Measurements from ENCODE around the gene SLC35E4. TPM values are rescaled to one million over a fixed set of nuclear protein-coding genes. Genes with fewer than 3 reads are reported as not detected.

Gene SLC35E4
- total RNA-seq, 2 experiments from 2014 or later, result 3.0 TPM

- TF ChIP-seq, protein P1, sequence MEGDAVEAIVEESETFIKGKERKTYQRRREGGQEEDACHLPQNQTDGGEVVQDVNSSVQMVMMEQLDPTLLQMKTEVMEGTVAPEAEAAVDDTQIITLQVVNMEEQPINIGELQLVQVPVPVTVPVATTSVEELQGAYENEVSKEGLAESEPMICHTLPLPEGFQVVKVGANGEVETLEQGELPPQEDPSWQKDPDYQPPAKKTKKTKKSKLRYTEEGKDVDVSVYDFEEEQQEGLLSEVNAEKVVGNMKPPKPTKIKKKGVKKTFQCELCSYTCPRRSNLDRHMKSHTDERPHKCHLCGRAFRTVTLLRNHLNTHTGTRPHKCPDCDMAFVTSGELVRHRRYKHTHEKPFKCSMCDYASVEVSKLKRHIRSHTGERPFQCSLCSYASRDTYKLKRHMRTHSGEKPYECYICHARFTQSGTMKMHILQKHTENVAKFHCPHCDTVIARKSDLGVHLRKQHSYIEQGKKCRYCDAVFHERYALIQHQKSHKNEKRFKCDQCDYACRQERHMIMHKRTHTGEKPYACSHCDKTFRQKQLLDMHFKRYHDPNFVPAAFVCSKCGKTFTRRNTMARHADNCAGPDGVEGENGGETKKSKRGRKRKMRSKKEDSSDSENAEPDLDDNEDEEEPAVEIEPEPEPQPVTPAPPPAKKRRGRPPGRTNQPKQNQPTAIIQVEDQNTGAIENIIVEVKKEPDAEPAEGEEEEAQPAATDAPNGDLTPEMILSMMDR (conservative IDR thresholded peaks at IDR 0.05; ENCODE audit: low read length), result no peak
- no peak for TF ChIP-seq EZH2phosphoT487 (IDR thresholded peaks at IDR 0.05; ENCODE audit: borderline replicate concordance, low read depth, low read length)
- Histone ChIP-seq H3K4me1 (ENCODE audit: insufficient read depth, low read length, poor library complexity, severe bottlenecking) (no peaks in the 10 kb centered on the region), H3K9me2 (ENCODE audit: insufficient read depth, low read length) (no peaks in the 10 kb centered on the region), H4K20me1 (ENCODE audit: insufficient read depth, low read length) (no peaks in the 10 kb centered on the region), H3K36me3 (ENCODE audit: insufficient read depth, low read length) (no peaks in the 10 kb centered on the region), H3K4me3 (ENCODE audit: low read depth, low read length, poor library complexity, severe bottlenecking) (no peak overlapping the region), H3K9me3 (ENCODE audit: low read length) (no peaks in the 10 kb centered on the region), H2AFZ (ENCODE audit: low read length) (no peak overlapping the region), H3K79me2 (ENCODE audit: insufficient read depth, low read depth, low read length) (no peaks in the 10 kb centered on the region), H3K4me2 (ENCODE audit: low read length) (no peak overlapping the region), H3K27ac (ENCODE audit: low read depth, low read length, poor library complexity, severe bottlenecking) (no peak overlapping the region)
- intact Hi-C loops (cut with micrococcal nuclease; ENCODE audit: unreplicated experiment), result no loop called here
- ChIA-PET POLR2A (no interaction called here), CTCF (ENCODE audit: unreplicated experiment) (no interaction called here)
- BruUV-seq (replicated peaks), result no TSS peak
- DNase-seq (ENCODE audit: low spot score), result no peak
Measured at GRCh38 chr22:30687358-30687757, 51.8 kb downstream of the SLC35E4 start.

- H3K4me2 ChIP-seq (ENCODE audit: low read length), result no peak overlapping the region
- no peaks in the 10 kb centered on the region for H3K79me2 ChIP-seq (ENCODE audit: insufficient read depth, low read depth, low read length)
- ChIA-PET CTCF (ENCODE audit: unreplicated experiment) (no interaction called here), POLR2A (no interaction called here)
- DNase-seq (ENCODE audit: low spot score), result no peak
- no peaks in the 10 kb centered on the region for H3K36me3 ChIP-seq (ENCODE audit: insufficient read depth, low read length)
- H4K20me1 ChIP-seq (ENCODE audit: insufficient read depth, low read length), result no peaks in the 10 kb centered on the region
- intact Hi-C loops (cut with micrococcal nuclease; ENCODE audit: unreplicated experiment), result no loop called here
- H3K9me2 ChIP-seq (ENCODE audit: insufficient read depth, low read length), result no peaks in the 10 kb centered on the region
- no peak overlapping the region for H2AFZ ChIP-seq (ENCODE audit: low read length)
- no peaks in the 10 kb centered on the region for H3K4me1 ChIP-seq (ENCODE audit: insufficient read depth, low read length, poor library complexity, severe bottlenecking)
- BruUV-seq (replicated peaks), result no TSS peak
- H3K4me3 ChIP-seq (ENCODE audit: low read depth, low read length, poor library complexity, severe bottlenecking), result no peak overlapping the region
- no peaks in the 10 kb centered on the region for H3K9me3 ChIP-seq (ENCODE audit: low read length)
- no peak for TF ChIP-seq EZH2phosphoT487 (IDR thresholded peaks at IDR 0.05; ENCODE audit: borderline replicate concordance, low read depth, low read length)
- TF ChIP-seq, protein P1 (conservative IDR thresholded peaks at IDR 0.05; ENCODE audit: low read length), result no peak
- no peak overlapping the region for H3K27ac ChIP-seq (ENCODE audit: low read depth, low read length, poor library complexity, severe bottlenecking)
Measured at GRCh38 chr22:30689622-30690021, 54.0 kb downstream of the SLC35E4 start.

GRCh38 chr22:30691204-30691603, 55.6 kb downstream of the SLC35E4 start:
- H3K27ac ChIP-seq (ENCODE audit: low read depth, low read length, poor library complexity, severe bottlenecking), result no peak overlapping the region
- DNase-seq (ENCODE audit: low spot score), result no peak
- no peaks in the 10 kb centered on the region for H3K9me3 ChIP-seq (ENCODE audit: low read length)
- H3K4me2 ChIP-seq (ENCODE audit: low read length), result no peak overlapping the region
- H3K36me3 ChIP-seq (ENCODE audit: insufficient read depth, low read length), result no peaks in the 10 kb centered on the region
- no peak overlapping the region for H3K4me3 ChIP-seq (ENCODE audit: low read depth, low read length, poor library complexity, severe bottlenecking)
- H2AFZ ChIP-seq (ENCODE audit: low read length), result no peak overlapping the region
- no peaks in the 10 kb centered on the region for H4K20me1 ChIP-seq (ENCODE audit: insufficient read depth, low read length)
- no peak for TF ChIP-seq EZH2phosphoT487 (IDR thresholded peaks at IDR 0.05; ENCODE audit: borderline replicate concordance, low read depth, low read length)
- TF ChIP-seq, protein P1 (conservative IDR thresholded peaks at IDR 0.05; ENCODE audit: low read length), result no peak
- no peaks in the 10 kb centered on the region for H3K79me2 ChIP-seq (ENCODE audit: insufficient read depth, low read depth, low read length)
- no TSS peak for BruUV-seq (replicated peaks)
- intact Hi-C loops (cut with micrococcal nuclease; ENCODE audit: unreplicated experiment), result no loop called here
- H3K9me2 ChIP-seq (ENCODE audit: insufficient read depth, low read length), result no peaks in the 10 kb centered on the region
- no peaks in the 10 kb centered on the region for H3K4me1 ChIP-seq (ENCODE audit: insufficient read depth, low read length, poor library complexity, severe bottlenecking)
- ChIA-PET CTCF (ENCODE audit: unreplicated experiment) (no interaction called here), POLR2A (interaction anchor here (0.6 kb wide), 1 partner anchor 1204 kb away, joined by 5 read pairs; no protein-coding TSS in a partner anchor)
